GM19324 (cell line): ENCODE results near the gene ZNF3.
"Not testable (repeated sequence)": the region's sequence is repeated elsewhere in the genome, so short reads cannot be mapped to it uniquely, and the experiment has no call there.

Experiments used
- ATAC-seq: cut with Tn5 transposase; IDR thresholded peaks from one replicate; pipeline ENCODE4 v1.9.1; 2021; ENCODE audit warnings: mild to moderate bottlenecking, moderate library complexity; ENCODE audit not compliant: unreplicated experiment, low FRiP score

ZNF3 gene

DNA sequence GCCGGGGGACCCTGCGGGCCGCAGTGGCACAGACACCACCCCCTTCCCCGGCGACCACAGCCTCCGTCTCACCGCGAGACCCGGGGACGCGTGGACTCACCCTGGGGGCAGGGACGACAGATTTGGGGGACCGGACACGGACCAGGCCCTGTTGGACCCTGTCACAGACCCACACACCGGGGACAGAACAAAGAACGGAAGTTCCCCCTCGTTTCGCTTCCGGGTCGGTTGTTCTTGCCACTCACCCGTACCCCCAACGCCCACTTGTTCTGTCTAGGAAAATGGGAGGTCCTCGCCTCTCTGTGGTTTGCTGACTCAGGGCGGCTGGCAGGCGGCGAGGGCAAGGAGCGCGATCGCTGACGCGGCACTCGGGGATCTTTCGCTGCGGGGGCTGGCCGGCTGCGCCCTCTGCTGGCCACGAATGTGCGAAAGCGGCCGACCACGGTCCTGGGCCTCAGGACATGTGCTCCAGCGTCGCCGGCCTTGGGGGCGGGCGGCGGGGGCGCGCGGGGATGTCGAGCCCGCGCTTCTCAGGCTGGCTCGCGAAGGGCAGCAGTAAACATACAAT is at the start of gene ZNF3:
Gene ZNF3 (minus strand): TSS at position 189 of the 568 bp plus-strand sequence. CDS start 4,366 bp downstream, outside the sequence.
- peak; percentile 85 for ATAC-seq

DNA sequence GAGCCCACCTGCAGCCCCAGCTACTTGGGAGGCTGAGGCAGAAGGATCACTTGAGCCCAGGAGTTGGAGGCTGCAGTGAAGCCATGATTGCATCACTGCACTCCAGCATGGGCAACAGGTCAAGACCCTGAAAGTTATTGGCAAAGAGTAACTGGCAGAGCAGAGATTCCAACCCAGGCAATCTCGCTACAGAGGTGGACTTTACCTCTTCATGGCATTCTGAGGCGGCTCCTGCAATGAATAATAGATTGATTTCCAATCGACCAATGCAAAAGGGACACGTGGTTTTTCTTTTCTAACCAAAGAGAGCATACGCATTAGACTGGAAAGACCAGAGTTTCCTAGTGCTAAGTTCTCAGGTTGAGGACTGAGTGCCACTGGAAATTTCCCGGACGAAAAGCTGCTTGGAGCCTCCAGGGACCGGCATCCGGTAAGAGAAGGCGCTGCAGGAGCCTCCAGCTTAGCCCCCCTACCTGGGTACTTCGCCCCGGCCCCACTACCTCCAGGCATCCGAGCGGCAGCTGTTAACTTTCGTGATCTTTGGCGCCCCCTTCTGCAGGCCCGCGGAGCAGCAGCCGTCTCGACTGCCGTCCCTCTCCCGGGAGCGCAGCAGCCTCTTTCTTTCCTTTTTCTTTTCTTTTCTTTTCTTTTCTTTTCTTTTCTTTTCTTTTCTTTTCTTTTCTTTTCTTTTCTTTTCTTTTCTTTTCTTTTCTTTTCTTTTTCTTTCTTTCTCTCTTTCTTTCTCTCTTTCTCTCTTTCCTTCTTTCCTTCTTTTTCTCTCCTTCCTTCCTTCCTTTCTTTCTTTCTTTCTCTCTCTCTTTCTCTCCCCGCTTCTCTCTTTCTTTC is 49.3 kb upstream of the ZNF3 start:
- ATAC-seq: no peak

- not testable (repeated sequence) for ATAC-seq
These were observed 48.7 kb upstream of the ZNF3 start for GRCh38 chr7:100130220-100130607.

- ATAC-seq: no peak
These were observed 47.1 kb upstream of the ZNF3 start for GRCh38 chr7:100128637-100128963.

- ATAC-seq: no peak
These were observed 46.5 kb upstream of the ZNF3 start for GRCh38 chr7:100127866-100128636.

- ATAC-seq: peak; percentile 62
These were observed 45.7 kb upstream of the ZNF3 start, which contains the start of gene MBLAC1 for GRCh38 chr7:100126931-100127865. TSS of gene MBLAC1 (plus strand) at chr7:100126967. CDS start at chr7:100127396, 429 bp downstream.

DNA sequence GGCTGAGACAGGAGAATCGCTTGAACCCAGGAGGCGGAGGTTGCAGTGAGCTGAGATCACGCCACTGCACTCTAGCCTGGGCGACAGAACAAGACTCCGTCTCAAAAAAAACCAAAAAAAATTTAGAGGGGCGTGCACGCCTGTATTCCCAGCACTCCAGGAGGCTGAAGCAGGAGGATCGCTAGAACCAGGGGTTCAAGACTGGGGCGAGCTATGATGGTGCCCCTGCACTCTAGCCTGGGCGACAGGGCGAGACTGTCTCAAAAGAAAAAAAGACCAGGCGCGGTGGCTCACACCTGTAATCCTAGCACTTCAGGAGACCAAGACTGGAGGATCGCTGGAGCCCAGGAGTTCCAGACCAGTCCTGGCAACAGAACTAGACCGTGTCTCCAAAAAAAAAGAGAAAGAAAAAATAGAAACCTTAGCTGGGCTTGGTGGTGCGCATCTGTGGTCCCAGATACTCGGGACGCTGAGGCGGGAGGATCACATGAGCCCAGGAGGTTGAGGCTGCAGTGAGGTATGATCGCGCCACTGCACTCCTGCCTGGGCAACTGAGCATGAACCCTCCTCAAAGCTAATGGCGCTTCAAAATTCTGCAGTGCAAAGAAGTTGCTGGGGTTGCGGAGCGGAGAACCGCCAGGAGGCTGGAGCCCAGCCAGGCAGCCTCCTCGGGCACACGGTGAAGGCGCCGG is 44.9 kb upstream of the ZNF3 start:
- peak; percentile 24 for ATAC-seq

- no peak for ATAC-seq
These were observed 43.0 kb upstream of the ZNF3 start for GRCh38 chr7:100124301-100125230.

GRCh38 chr7:100122568-100122967 is 41.0 kb upstream of the ZNF3 start:
- no peak for ATAC-seq

DNA sequence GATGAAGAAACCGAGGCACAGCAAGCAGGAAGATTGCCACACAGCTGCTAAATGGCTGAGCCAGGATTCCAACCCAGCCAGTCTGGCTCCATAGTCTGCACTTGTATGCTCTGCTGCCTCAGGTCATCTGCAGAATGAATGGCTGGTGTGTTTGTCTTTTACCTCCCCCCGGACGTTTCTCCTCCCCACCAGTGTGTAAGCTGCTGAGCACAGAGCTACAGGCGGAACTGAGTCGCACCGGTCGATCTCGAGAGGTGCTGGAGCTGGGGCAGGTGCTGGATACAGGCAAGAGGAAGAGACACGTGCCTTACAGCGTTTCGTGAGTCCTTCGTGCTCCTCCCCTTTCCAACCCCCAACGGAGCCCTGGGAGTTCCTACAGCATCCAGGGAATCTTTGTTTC is 40.5 kb upstream of the ZNF3 start:
- no peak for ATAC-seq

- ATAC-seq: no peak
These were observed 39.2 kb upstream of the ZNF3 start for GRCh38 chr7:100120733-100121036.

DNA sequence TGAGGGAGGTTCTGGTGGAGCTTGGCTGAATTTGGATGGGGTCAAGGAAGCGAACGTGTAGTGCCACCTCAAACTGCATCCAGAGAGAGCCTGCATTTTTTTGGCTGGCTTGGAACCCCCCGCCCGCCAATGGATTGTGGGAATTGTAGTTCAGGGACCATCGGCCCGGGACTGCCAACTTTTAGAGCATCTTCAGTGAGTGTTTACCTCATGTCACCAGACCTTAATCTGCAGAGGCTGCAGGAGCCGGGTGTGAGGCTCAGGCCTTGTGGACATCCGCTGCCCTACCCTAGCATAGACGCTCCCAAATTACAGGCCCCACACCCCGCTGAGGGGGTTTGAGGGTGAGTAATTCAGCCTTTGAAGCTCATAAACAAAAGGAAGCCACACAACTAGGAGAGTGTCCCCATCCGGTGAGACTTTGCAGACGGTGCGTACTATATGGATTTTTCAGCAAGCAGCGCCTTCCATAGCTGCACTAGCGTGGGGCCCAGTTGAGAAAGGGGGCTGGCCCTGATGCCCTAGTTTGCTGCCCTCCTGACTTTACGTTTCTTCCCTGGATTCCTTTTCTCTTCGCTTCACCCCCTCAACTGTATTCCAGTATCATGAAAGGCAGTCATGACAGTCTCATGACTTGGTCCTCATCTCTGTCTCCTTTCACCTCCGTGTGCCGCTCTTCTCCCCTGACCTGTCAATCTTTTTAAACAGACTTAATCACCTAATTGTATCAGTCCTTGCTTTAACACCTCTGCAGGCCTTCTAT is 38.6 kb upstream of the ZNF3 start:
- peak; percentile 29 for ATAC-seq

- ATAC-seq: peak; percentile 83
These were observed 37.8 kb upstream of the ZNF3 start, which contains the start of the genes CNPY4 and TAF6 for GRCh38 chr7:100119072-100119969. TSS of gene CNPY4 (plus strand) at chr7:100119634. CDS start at chr7:100119745, 111 bp downstream. TSS of gene TAF6 (minus strand) at chr7:100119358. CDS start at chr7:100114209, 5,149 bp downstream.

- ATAC-seq: no peak
These were observed 37.0 kb upstream of the ZNF3 start for GRCh38 chr7:100118388-100119071.

GRCh38 chr7:100115026-100115425 is 33.5 kb upstream of the ZNF3 start:
- ATAC-seq: no peak

DNA sequence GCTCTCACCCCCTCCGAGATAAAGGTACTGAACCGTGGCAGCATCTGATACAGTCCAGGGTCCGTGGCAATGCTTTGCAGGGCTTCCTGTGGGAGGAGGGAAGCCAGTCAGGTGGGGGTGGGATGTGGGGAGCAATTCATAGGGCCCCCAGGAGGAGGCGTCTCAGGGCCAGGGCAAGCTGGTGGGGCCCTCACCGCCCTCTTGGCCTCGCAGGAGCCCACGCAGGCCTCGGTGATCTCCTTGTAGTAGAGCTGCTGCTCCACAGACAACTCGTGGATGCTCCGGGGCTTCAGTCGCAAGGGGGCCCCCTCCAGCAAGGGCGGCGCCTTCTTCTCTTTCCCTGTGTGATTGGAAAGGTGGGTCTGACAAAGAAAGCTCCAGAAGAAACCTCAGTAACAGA is 30.4 kb upstream of the ZNF3 start:
- ATAC-seq: no peak
